ENCODE results near the gene PYGB.

DNA sequence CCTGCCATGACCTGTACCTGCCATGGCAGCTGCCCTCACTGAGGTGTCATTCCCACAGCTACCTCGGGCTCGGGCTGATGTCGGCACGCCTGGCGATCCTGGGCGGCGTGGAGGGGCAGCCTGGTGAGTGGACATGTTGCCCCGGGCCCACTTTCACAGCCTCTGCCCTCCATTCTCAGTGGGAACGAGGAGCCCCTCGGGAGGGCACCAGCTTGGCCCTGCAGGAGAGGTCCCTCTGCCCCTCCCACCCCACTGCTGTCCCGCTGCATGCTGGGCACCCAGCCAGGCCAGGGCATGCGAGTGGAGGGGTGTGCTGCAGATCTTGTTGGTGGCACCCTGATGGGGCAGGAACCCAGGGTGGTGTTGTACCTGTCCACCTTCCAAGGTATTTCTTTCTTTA, 29.4 kb upstream of the PYGB start:
- TF ChIP-seq, protein P1, sequence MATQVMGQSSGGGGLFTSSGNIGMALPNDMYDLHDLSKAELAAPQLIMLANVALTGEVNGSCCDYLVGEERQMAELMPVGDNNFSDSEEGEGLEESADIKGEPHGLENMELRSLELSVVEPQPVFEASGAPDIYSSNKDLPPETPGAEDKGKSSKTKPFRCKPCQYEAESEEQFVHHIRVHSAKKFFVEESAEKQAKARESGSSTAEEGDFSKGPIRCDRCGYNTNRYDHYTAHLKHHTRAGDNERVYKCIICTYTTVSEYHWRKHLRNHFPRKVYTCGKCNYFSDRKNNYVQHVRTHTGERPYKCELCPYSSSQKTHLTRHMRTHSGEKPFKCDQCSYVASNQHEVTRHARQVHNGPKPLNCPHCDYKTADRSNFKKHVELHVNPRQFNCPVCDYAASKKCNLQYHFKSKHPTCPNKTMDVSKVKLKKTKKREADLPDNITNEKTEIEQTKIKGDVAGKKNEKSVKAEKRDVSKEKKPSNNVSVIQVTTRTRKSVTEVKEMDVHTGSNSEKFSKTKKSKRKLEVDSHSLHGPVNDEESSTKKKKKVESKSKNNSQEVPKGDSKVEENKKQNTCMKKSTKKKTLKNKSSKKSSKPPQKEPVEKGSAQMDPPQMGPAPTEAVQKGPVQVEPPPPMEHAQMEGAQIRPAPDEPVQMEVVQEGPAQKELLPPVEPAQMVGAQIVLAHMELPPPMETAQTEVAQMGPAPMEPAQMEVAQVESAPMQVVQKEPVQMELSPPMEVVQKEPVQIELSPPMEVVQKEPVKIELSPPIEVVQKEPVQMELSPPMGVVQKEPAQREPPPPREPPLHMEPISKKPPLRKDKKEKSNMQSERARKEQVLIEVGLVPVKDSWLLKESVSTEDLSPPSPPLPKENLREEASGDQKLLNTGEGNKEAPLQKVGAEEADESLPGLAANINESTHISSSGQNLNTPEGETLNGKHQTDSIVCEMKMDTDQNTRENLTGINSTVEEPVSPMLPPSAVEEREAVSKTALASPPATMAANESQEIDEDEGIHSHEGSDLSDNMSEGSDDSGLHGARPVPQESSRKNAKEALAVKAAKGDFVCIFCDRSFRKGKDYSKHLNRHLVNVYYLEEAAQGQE (IDR thresholded peaks at IDR 0.05; ENCODE audit: low read depth), result no peak
- TF ChIP-seq YY1 (IDR thresholded peaks at IDR 0.05; ENCODE audit: low read depth) (no peak), RAD21 (IDR thresholded peaks at IDR 0.05; ENCODE audit: low read depth) (no peak), EP300 (IDR thresholded peaks at IDR 0.05; ENCODE audit: borderline replicate concordance) (no peak), EGR1 (IDR thresholded peaks at IDR 0.05) (no peak), TAF1 (IDR thresholded peaks at IDR 0.05; ENCODE audit: low read depth) (no peak), CEBPB (IDR thresholded peaks at IDR 0.05) (no peak), FOXM1 (IDR thresholded peaks at IDR 0.05; ENCODE audit: borderline replicate concordance, low read depth) (no peak), TCF12 (IDR thresholded peaks at IDR 0.05; ENCODE audit: low read depth) (no peak), CREB1 (IDR thresholded peaks at IDR 0.05; ENCODE audit: low read depth) (no peak), TEAD4 (IDR thresholded peaks at IDR 0.05) (no peak)
- TF ChIP-seq, protein P2, sequence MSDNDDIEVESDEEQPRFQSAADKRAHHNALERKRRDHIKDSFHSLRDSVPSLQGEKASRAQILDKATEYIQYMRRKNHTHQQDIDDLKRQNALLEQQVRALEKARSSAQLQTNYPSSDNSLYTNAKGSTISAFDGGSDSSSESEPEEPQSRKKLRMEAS (IDR thresholded peaks at IDR 0.05), result no peak

Data from Ishikawa (cell line).